ENCODE data around the gene ANO6.

ANO6 gene

DNA sequence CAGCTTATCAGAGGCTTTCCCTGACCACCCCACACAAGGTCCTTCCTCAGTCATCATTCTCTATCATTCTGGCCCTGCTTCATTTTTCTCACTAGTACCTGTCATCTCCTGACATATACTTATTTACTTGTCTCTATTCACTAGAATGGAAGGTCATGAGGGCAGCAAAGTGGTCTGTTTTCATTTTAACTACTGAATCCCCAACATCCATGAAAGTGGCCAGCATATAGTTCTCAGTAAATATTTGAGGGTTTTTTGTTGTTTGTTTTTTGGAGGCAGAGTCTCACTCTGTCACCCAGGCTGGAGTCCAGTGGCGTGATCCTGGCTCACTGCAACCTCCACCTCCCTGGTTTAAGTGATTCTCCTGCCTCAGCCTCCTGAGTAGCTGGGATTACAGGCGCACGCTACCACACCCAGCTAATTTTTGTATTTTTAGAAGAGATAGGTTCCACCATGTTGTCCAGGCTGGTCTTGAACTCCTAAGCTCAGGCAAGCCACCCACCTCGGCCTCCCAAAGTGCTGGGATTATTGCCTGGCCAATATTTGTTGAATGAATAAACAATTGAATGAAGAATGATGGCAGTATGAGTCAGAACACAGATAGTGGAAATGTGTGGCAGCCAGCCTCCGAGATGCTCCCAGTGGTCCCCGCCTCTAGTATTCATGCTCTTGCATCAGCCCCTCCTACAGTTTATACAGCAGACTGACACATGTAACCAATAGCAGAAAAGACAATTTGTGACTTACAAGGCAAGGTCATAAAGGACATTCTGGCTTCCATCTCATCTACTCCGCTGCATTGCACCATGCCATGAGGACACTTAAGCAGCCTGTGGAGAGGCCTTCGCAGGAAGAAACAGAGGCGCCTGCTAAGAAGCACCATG is 7.0 kb upstream of the ANO6 start:
- DNase-seq, result no peak
- intact Hi-C loops (cut with DNase I), result no loop called here

DNA sequence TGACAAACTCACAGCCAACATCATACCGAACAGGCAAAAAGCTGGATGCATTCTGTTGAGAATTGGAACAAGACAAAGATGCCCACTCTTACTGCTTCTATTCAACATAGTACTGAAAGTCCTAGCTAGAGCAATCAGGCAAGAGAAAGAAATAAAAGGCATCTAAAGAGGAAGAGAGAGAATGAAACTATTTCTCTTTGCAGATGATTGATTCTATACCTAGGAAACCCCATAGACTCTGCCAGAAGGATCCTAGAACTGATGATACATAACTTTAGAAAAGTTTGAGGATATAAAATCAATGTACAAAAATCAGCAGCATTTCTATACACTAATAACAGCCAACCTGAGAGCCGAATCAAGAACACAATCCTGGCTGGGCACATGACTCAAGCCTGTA is 6.1 kb upstream of the ANO6 start:
- DNase-seq, result no peak
- intact Hi-C loops (cut with DNase I), result loop anchor here (10.0 kb wide), 1 partner anchor 95 kb away; no protein-coding TSS in a partner anchor

DNA sequence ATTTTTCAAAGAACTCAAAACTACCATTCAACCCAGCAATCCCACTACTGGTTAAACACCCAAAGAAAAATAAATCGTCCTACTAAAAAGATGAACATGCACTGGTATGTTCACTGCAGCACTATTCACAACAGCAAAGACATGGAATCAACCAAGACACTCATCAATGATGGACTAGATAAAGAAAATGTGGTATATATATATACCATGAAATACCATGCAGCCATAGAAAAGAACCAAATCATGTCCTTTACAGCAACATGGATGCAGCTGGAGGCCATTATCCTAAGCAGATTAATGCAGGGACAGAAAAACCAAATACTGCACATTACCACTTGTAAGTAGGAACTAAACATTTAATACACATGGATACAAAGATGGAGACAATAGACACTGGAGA is 3.8 kb upstream of the ANO6 start:
- no peak for DNase-seq
- intact Hi-C loops (cut with DNase I), result loop anchor here (10.0 kb wide), 1 partner anchor 93 kb away; no protein-coding TSS in a partner anchor

DNA sequence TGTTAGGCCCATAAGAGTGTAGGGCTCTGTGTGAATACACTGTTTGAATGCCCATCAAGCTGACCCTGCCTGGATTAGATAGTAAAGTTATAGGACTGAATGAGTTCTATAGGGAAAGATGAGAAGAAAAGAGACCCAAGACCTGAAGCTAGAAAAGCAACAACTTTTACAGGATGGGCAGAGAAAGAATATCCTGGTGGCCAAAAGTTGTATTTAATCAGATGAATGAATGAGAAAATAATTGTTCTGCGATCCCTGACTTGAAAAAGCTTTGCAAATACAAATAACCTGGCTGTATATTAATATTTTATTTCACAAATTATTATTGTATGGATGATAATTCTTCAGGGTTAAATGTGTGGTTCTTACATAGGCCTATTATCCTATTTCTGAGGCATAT is 2.8 kb upstream of the ANO6 start:
- DNase-seq, result no peak
- intact Hi-C loops (cut with DNase I), result loop anchor here (10.0 kb wide), 1 partner anchor 92 kb away; no protein-coding TSS in a partner anchor

DNA sequence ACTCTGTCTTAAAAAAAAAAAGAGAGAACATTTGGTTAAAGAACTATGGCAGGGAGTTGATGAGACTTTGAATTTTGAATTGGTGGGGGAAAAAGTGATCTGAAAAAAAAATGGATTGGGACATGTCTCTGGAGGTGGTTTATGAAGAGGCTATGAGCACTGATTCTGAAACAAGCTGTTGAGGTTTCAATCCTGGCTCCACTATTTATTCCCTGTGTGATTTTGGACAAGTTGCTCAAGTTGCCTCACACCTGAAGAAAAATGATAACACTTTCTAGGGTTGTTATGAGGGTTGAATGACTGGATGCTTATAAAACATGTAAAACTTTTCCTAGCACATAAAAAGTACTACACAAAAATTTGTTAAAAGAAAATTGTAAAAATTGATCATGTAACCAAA is 1.8 kb upstream of the ANO6 start:
- DNase-seq, result no peak
- intact Hi-C loops (cut with DNase I), result loop anchor here (10.0 kb wide), 1 partner anchor 91 kb away; no protein-coding TSS in a partner anchor

DNA sequence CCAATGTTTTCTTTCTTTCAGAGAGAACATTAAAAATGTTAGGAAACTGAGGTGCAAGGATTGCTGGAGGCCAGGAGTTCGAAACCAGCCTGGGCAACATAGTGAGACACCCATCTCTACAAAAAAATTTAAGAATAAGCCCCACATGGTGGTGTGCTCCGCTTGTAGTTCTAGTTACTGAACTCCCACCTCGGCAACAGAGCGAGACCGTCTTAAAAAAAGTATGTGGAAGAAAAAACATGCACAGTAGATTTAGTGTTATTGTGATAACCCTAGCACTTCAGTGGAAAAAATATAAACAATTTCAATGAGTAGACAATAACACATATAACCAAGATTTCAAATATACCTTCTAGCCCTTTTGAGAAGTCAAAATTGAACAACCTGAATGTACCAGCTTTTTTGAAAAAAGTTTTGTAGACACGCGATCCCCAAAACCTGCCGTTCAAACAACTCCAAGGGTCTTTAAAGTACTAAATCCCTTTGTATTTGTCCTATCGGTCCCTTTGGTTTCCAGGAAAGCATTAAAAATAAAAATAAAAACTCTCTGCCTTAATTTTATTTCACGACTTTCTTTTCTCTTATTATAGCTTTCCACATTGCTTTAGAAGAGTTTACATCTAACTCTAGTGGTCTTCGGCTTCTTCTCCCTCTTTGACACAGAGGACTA is 1.0 kb upstream of the ANO6 start:
- DNase-seq, result no peak
- intact Hi-C loops (cut with DNase I), result loop anchor here (5.0 to 10.0 kb wide), 2 partner anchors 90 to 512 kb away; partner anchors contain the start of gene ARID2

DNA sequence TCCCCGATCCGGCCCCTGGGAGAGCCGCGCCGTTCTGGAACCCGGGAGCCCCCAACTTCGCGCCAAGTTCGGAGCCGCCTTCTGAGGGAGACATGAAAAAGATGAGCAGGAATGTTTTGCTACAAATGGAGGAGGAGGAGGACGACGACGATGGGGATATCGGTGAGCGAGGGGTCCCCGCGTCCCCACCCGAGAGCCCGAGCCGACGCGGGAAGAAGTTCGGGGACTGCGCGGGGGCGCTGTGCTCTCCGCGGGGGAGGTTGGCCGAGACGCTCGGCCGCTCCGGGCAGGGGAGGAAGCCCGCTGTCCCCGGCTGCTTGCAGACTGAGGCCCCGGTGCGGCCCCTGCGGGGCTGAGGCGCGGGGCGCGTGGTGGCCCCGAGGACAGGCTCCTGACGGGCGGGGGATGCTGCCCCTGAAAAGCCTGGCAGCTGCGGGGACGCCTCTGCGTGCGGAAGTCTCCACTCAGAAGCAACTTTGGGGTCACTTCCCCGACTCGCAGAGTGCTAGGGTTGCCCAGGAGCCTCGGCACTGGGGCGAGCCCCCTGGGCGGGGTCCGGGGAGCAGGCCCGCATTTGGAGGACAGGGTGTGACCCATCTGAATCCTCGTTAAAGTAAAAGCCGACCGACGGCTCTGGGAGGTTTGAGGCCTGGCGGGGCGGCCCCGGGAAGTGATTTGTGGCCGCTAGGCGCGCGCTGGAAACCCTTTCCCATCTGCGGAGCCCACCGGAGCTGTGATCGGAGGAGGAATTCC is 511 bp downstream of the ANO6 start:
- intact Hi-C loops (cut with DNase I), result loop anchor here (5.0 to 10.0 kb wide), 2 partner anchors 88 to 511 kb away; partner anchors contain the start of gene ARID2
- DNase-seq, result peak in 9 of 10 donors; percentile 17 to 86 (median 34)

DNA sequence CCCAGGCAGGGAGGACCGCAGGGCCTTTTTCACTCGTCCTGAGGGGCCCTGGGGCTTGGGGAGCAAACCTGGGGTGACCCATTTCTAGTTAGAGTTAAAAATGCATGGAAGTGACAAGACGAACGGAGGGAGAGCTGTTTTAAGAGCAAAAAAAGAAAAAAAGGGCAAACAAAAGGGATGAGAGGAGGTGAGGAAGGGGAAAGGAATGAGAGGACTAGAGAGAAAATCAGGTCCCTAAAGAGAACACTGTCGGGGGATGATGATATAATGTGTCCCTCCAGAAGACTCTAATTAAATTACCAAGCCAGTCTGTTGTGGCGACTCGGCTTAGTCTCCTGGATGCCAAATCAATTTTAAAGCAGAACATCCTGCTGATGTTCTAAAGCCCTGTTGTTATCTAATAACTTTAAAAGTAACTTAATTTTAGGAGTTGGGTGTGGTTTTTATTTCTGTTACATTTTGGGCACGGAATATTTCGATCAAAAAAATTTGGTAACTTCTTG is 1.1 kb downstream of the ANO6 start:
- no peak for DNase-seq
- intact Hi-C loops (cut with DNase I), result loop anchor here (5.0 to 10.0 kb wide), 2 partner anchors 88 to 510 kb away; partner anchors contain the start of gene ARID2

DNA sequence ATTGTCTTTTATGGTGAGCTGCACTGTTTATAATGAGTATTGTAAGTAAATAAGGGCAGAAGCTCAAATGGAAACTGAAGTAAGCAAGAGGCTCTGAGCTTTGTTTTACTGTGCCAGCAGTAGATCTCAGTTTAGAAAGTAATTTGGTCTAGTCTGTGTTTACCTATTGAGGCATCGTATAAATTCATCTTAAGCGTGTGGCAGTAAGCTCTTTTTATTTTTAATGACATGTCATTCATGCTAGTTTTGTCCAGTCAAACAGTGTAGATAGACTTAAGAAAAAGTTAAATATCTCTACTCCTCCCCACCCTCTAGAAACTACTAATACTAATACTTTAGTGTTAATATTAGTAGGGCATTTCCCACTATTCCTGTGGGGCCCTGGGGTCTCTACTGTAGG is 2.0 kb downstream of the ANO6 start:
- intact Hi-C loops (cut with DNase I), result loop anchor here (5.0 to 10.0 kb wide), 2 partner anchors 87 to 509 kb away; partner anchors contain the start of gene ARID2
- DNase-seq, result no peak

DNA sequence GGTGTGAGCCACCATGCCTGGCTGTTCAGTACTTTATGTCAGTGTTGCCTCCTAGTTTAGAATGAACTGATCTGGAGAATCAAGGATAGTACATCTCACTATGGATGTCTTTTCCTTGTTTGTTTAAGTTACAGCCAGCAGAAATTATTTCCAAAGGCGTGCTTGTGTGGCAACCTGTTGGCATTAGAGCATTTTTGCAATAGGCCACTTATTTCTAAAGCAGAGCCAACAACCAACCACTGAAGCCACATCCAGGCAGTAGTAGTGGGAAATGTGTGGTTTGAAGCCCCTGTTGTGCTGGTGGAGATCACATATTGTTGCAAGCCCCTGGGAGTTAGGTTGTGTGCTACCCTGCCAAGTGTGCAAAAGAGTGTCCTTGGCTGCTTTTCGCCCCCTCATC is 3.7 kb downstream of the ANO6 start:
- no peak for DNase-seq
- intact Hi-C loops (cut with DNase I), result loop anchor here (5.0 to 10.0 kb wide), 2 partner anchors 85 to 508 kb away; partner anchors contain the start of gene ARID2

DNA sequence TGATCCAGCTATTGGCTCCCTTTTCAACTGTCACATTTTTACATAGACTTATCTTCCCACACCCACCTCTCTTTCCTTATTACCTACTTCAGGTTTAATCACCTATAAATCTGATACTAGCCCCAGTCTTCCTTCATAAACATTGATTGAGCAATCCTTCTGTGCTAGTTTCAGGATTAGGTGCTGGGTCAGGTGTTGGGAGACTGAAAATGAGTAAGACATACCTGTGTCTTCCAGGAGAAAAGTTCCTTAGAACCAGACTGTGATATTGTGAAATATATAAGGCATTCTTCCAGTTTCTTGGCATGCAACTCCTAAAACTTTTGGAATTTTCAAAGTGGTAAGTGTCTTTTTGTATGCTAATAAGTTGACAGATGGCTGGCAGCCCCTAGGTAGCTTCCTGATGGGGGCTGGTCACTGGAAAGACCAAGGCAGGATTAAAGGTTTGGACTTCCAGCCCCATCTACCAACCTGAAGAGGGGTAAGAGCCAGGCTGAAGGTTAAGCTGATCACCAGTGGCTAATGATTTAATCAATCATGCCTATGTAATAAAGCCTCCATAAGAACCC is 4.6 kb downstream of the ANO6 start:
- DNase-seq, result no peak
- intact Hi-C loops (cut with DNase I), result no loop called here

DNA sequence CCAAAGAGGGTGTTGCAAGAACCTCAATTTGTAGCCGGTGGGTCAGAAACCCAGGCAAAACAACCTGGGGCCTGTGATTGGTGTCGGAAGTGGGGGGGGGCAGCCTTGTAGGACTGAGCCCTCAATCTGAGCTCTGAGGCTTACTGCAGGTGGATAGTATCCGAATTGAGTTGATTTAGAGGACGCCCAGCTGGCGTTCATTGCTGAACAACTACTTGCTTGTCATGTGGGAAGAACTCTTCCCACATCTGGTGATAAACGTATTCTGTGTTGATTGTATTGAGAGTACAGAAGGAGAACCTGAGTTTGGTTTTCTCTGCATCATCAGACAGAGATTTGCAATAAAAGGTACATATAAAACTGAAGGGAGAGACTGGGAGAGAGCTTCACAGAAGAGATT is 5.1 kb downstream of the ANO6 start:
- DNase-seq, result no peak
- intact Hi-C loops (cut with DNase I), result no loop called here

DNA sequence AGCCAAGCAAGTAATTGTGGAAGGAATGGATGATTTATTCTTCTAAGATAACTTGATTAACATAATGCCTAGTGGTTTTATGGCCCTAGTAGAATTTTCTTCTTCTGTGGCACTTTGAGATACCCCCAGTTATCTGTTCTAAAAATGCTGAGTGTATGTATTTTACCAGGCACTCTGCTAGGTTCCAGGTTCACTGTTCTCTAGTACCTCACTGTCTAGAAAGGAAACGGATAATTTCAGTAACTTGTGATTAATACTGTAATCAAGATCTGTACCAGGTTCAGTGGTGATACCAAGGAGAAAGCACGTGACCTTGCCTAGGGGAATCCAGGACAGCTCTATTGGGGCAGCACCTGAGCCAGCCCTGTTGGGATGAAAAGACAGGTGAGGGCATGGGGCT is 8.0 kb downstream of the ANO6 start:
- intact Hi-C loops (cut with DNase I), result no loop called here
- no peak for DNase-seq

DNA sequence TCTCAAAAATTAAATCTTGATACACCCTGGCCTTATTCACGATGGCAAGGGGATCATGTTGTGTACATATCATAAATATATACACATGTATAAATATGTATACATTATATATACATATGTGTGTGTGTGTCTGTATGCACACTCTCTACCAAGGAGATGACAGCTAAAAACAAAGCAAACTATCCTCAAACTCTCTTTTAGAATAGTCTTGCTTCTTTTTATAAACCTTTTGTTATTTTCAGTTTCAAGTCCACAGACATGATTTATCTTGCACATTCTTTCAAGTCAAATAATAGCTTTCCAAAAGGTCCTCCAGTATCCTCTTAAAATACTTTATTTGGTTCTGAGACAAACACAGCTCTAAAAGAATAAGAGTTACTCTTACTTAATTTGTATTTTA is 8.4 kb downstream of the ANO6 start:
- no peak for DNase-seq
- intact Hi-C loops (cut with DNase I), result no loop called here

DNA sequence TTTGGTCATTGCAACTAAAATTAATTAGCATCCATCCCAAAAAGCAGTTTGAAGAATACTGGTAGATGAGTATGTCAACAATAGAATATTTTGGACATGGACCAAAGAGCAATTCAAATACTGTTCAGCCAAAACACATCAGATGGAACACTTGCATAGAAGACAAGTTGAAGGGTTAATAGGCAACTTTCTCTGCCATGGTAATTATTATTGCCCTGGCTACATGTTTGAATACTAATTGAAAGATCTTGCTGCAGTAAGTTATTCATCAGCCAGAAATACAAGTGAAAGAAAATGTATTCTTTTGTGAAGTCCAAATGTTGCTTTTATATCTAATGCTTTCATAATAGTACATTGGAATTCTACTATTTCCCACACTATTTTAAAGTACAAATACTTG is 10.1 kb downstream of the ANO6 start:
- intact Hi-C loops (cut with DNase I), result no loop called here

DNA sequence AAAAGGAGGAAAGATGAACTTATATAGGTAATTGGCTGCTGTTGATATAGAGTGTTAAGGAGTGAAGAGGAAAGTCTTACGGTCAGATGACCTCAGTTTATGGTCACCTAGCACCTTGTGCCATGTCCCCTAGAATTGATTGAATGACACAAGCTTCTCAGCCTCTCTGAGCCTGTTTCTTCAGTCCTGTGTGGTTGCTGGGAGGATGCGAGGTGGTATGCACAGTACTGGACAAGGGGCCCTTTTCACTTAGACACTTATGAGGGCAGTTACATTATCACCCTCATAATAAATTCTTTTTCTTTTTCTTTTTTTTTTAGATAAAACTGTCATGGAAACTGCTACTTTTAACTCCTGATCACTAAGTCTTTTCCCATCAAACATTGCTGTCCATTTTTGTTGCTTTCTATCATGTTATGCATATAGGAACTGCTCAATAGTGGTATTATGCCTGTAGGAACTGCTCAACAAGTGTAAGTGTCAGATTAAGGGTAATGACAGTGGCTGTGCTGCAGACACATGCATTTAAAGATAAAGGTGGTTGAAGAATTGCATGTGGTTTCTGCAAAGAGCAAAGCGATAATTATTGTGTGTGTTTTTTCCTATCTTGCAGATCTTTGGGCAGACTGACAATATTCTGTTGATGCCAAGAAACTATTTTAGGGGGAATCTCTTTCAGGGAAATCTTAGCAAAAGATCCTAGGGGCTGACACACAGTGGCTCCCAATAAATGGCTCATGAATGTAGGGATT is 11.6 kb downstream of the ANO6 start:
- no peak for DNase-seq
- intact Hi-C loops (cut with DNase I), result no loop called here

More for the DNA sequence above, 10.1 kb downstream of the ANO6 start:
- DNase-seq, result no peak

DNA sequence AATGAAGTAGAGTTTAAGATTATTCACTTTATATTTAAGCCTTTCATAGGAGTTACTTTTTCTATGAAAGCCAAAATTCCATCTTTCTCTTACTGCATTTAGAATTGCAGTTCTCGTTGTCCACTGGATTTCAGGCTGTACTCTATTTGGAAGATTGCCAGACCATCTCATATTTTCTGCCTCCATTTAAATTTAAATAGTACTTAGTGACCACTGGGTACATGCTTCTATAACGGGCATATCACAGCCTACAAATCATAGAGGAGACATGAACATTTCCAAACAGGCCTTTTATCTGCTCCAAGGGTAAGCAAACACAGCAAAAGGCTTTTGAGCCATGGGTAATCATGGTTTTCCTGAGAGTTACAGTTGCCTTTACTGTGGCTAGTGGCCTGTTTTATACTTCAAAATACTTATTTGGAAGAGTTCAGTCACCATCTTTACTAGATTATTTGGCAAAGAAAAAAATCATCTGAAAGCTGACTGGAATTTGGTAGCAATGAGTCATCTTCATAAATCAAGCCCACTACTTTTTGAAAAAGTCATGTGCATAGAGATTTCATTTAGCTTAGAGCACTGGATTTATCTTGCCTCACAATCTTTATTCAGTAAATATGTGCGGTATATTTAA is 15.7 kb downstream of the ANO6 start:
- DNase-seq, result no peak
- intact Hi-C loops (cut with DNase I), result no loop called here

DNA sequence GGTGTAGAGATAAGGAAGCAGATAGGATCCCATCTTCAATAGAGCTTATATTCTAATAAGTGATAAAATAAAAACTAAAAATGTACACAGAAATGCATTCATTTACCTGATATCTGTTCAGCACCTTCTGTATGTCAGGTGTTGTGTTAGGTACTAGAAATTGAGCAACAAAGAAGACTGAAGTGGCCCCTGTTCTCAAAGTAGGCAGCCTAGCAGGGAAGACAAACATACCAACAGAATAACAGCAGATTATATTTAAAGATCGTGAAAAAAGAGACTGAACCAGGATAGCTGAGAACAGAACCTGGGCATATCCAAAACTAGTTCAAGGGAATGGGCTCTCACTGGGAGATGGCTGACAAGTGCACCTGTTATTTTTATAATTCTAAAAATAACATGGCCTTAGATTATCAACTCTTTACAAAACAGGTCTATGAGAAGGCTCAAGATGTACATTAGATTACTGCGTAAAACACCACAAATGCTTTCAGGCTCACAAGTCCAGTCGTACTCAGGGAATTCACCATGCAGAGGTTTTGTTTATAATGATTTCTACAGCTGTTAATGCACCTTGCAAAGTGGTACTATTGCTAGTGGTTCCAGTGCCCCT is 16.4 kb downstream of the ANO6 start:
- no peak for DNase-seq
- intact Hi-C loops (cut with DNase I), result no loop called here

Data from posterior cingulate gyrus (tissue), 11 donors.